Prostate gland (tissue), 2 donors: ENCODE results near the gene SKAP2. TPM values are rescaled to one million over a fixed set of nuclear protein-coding genes. Genes with fewer than 3 reads are reported as not detected.

Experiments
- DNase-seq: peaks from one replicate; pipeline ENCODE4 v3.0.0-alpha.2; 2019; ENCODE audit warnings: low spot score
- H3K27ac ChIP-seq, 2 donors: fragments of 200-600 bp; sonication (generic); 2 replicates each; pipeline ENCODE4 v1.5.1; 2017 to 2019
- H3K27me3 ChIP-seq: fragments of 200-600 bp; sonication (generic); replicated peaks from 2 replicates; pipeline ENCODE4 v1.5.1; 2019; ENCODE audit not compliant: insufficient read depth
- H3K36me3 ChIP-seq, 2 donors: fragments of 200-600 bp; sonication (generic); 1 replicate in 1 of 2; 2 replicates in 1 of 2; pipeline versions ENCODE4 v1.5.1 to v1.8.1; 2017 to 2019
- H3K4me1 ChIP-seq: fragments of 200-600 bp; sonication (generic); replicated peaks from 2 replicates; pipeline ENCODE4 v1.5.1; 2019
- H3K4me3 ChIP-seq, 2 donors: fragments of 200-600 bp; sonication (generic); 2 replicates each; pipeline ENCODE4 v1.5.1; 2017 to 2019
- H3K9me3 ChIP-seq: fragments of 200-600 bp; sonication (generic); 2 replicates; pipeline ENCODE4 v1.5.1; 2017
- POLR2A ChIP-seq: fragments of 450-650 bp; IDR thresholded peaks from one replicate; pipeline ENCODE4 v1.6.1; 2016; ENCODE audit warnings: antibody characterized with exemption, mild to moderate bottlenecking
- POLR2AphosphoS5 ChIP-seq: sonication (generic); formaldehyde crosslinking; IDR thresholded peaks from one replicate; pipeline ENCODE4 v1.6.1; 2017; ENCODE audit warnings: antibody characterized with exemption
- WGBS: methylation state at CpG from one replicate; pipeline ENCODE4 v1.1.5; 2018; 5-methylcytosine and 5-hydroxymethylcytosine counted together
- intact Hi-C: fragments of 100-400 bp; cut with DNase I; formaldehyde crosslinking; loops from one replicate; pipeline ENCODE4 v1.14.2; 2022
- total RNA-seq, 2 donors: library from RNA; depleted of rRNA; stranded (reverse); fragments of >200 nt; gene quantifications; one replicate each; pipeline ENCODE4 v1.1.0, GENCODE V29; 2016
- TF ChIP-seq, protein P1 (sequence below), 4 experiments: fragments of 200-600 bp in 2 of 4; fragments of 450-650 bp in 2 of 4; sonication (generic) in 2 of 4; IDR thresholded peaks; 1 replicate in 3 of 4; 2 replicates in 1 of 4; pipeline ENCODE4 v1.5.1; 2016 to 2019; ENCODE audit warnings: antibody characterized with exemption in 4 of 4, mild to moderate bottlenecking in 2 of 4, moderate library complexity in 2 of 4

The SKAP2 gene
- total RNA-seq, 2 donors from 2014 or later, result 16.1 to 25.6 TPM

DNA sequence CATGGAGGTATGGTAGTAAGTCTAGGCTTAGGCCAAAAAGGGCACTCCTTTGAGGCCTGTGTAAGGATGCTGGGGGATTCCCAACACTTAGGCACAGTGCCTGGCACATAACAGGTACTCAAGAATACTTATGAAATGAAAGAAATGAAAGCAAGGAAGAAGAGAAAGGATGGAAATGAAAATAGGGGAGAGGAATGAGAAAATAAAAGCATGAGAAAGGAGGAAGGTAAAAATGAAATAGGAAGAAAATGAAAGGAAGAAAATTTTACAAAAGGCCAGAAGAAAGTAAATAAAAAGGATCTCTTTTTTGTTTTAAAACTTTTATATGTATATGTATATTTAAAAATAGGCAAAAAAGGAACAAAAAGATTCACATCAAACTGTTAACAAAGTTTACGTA, 146.3 kb downstream of the SKAP2 start:
- WGBS, result 98% methylated on average over 1 of the region's 1 CpG
- Histone ChIP-seq H3K27ac (no peak overlapping the region), H3K9me3 (no peaks in the 10 kb centered on the region)

DNA sequence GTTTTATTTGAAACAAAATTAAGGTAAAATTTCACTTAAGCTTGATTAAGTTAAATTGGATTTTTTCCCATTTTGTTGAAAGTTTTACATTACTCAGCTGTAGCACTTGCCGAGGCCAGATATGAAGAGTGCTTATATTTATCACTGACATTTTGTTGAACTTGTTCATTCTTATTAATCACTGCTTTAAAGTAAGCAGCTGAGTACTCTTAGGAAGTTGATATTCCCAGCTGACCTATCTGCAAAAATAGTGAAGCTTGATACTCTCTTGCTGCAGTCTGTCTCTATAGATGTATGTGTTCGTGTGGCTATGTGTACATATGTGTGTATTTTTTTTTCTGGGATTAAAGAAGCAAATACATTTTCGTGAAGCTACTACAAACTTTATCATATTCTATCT, 150.0 kb downstream of the SKAP2 start:
- no peak for DNase-seq
- intact Hi-C loops, result no loop called here
- H3K36me3 ChIP-seq, result no peaks in the 10 kb centered on the region
- no peaks in the 10 kb centered on the region for H3K9me3 ChIP-seq
- TF ChIP-seq POLR2A, result no peak
- TF ChIP-seq, protein P1, sequence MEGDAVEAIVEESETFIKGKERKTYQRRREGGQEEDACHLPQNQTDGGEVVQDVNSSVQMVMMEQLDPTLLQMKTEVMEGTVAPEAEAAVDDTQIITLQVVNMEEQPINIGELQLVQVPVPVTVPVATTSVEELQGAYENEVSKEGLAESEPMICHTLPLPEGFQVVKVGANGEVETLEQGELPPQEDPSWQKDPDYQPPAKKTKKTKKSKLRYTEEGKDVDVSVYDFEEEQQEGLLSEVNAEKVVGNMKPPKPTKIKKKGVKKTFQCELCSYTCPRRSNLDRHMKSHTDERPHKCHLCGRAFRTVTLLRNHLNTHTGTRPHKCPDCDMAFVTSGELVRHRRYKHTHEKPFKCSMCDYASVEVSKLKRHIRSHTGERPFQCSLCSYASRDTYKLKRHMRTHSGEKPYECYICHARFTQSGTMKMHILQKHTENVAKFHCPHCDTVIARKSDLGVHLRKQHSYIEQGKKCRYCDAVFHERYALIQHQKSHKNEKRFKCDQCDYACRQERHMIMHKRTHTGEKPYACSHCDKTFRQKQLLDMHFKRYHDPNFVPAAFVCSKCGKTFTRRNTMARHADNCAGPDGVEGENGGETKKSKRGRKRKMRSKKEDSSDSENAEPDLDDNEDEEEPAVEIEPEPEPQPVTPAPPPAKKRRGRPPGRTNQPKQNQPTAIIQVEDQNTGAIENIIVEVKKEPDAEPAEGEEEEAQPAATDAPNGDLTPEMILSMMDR (IDR thresholded peaks at IDR 0.05), result no peak
- TF ChIP-seq POLR2AphosphoS5, result no peak
- H3K27ac ChIP-seq, result no peak overlapping the region
- 56% methylated on average over 3 of the region's 3 CpGs for WGBS
- H3K4me3 ChIP-seq, result no peak overlapping the region
- H3K4me1 ChIP-seq, result no peaks in the 10 kb centered on the region
- no peaks in the 10 kb centered on the region for H3K27me3 ChIP-seq

More for the DNA sequence above, 146.3 kb downstream of the SKAP2 start:
- no peaks in the 10 kb centered on the region for H3K4me1 ChIP-seq
- no peaks in the 10 kb centered on the region for H3K36me3 ChIP-seq
- H3K27me3 ChIP-seq, result no peaks in the 10 kb centered on the region
- TF ChIP-seq, protein P1 (IDR thresholded peaks at IDR 0.05), result no peak
- no peak for TF ChIP-seq POLR2A
- TF ChIP-seq POLR2AphosphoS5, result no peak
- H3K4me3 ChIP-seq, result no peak overlapping the region
- no peak for DNase-seq
- intact Hi-C loops, result no loop called here

DNA sequence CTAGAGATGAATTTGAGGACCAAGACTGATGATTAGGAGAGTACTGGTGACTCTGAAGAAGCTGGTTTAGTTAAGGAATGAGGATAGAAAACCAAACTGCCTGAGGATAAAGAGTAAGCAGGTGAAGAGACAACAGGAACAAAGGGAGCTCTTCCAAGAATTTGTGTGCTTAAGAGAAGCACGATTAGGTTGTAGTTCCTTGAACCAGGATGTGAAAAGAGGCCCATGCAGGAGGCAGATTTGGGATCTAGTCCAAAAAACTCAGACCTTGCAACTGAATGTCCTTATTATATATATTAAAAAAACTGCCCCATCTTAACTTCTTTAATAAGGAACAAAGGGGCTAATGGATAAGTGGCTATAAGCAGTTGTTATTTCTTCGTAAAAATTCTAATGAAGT, 150.4 kb downstream of the SKAP2 start:
- no peak for DNase-seq
- Histone ChIP-seq H3K9me3 (no peaks in the 10 kb centered on the region), H3K36me3 (no peaks in the 10 kb centered on the region), H3K4me3 (no peak overlapping the region), H3K27me3 (no peaks in the 10 kb centered on the region), H3K4me1 (no peaks in the 10 kb centered on the region), H3K27ac (no peak overlapping the region)
- intact Hi-C loops, result no loop called here
- WGBS, result 59% methylated on average over 2 of the region's 2 CpGs
- TF ChIP-seq POLR2A, result no peak
- TF ChIP-seq, protein P1 (IDR thresholded peaks at IDR 0.05), result no peak
- TF ChIP-seq POLR2AphosphoS5, result no peak

DNA sequence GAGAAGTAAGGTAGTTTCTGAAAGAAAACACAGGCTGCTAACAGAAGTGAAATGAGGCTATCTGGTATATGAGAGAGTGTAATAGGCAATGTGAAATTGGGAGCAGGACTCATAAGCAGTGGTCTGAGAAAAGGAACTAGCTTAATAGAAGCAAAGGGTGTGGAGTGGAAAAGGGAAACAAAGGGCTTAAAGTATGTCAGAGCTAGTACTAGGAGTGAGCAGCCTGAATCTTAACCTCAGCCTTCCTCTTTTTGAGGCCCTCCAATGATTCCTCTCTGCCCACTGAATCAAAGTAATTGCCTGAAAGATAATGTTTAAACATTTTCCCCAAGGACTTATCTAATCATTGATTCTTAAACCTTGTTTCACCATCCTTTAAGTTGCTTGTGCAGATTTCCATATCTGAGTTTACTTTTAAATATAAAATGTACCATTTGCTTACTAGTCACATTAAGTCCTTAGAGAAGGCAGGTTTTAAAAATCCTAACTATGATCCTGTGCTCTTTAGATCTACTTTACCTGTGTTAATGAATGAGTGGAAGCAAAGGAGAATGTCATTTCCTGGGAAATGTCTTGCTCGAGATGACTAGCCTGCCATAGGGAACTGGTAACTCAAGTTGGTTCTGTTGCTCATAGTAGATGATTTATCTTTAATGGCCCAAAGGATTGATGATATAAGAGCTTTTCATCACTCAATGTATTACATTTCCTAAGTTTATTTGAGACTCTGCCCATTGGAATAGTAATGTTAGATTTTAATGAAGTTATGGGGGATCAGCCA, 155.0 kb downstream of the SKAP2 start:
- no peak for TF ChIP-seq POLR2AphosphoS5
- TF ChIP-seq, protein P1 (IDR thresholded peaks at IDR 0.05), result no peak
- TF ChIP-seq POLR2A, result no peak
- H3K36me3 ChIP-seq, result no peaks in the 10 kb centered on the region
- 93% methylated on average over 1 of the region's 1 CpG for WGBS
- H3K4me3 ChIP-seq, result no peak overlapping the region
- no peak for DNase-seq
- H3K27ac ChIP-seq, result no peak overlapping the region
- H3K9me3 ChIP-seq, result no peaks in the 10 kb centered on the region
- H3K27me3 ChIP-seq, result no peaks in the 10 kb centered on the region
- H3K4me1 ChIP-seq, result no peaks in the 10 kb centered on the region
- intact Hi-C loops, result no loop called here

DNA sequence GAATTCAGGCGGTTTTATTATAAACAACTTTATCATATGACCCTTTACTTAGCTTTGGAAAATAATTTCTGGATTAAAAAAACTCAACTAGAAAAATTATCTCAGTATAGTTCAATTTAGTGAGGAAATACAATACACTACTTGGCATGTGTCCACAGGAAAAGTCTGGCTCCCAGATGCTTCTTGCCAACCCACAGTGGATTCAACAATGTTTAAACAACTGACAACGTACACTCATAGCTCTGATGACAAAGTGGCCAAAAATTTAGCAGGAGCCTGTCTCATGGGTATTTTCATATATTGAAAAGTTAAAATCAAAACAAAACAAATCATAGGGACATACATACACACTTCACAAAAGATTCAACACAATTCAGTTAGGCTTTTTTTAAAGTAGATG, 158.8 kb downstream of the SKAP2 start:
- 32% methylated on average over 2 of the region's 2 CpGs for WGBS
- no peaks in the 10 kb centered on the region for H3K36me3 ChIP-seq
- no peaks in the 10 kb centered on the region for H3K4me1 ChIP-seq
- no peaks in the 10 kb centered on the region for H3K27me3 ChIP-seq
- H3K27ac ChIP-seq, result no peak overlapping the region
- H3K4me3 ChIP-seq, result no peak overlapping the region
- peak; percentile 43 for DNase-seq
- TF ChIP-seq POLR2AphosphoS5 (no peak), POLR2A (no peak)
- TF ChIP-seq, protein P1 (IDR thresholded peaks at IDR 0.05), result no peak
- H3K9me3 ChIP-seq, result no peaks in the 10 kb centered on the region
- intact Hi-C loops, result no loop called here
